Stimulated activated CD4-positive, alpha-beta T cell treated with anti-CD3 and anti-CD28 coated beads, Interleukin-15, amount 100 ng/mL, for 24 hours (primary cell): Measurements from ENCODE around the gene SEL1L.
"Not testable (repeated sequence)": the region's sequence is repeated elsewhere in the genome, so short reads cannot be mapped to it uniquely, and the experiment has no call there.

ENCODE experiments used
- DNase-seq: peaks from one replicate; pipeline ENCODE4 v3.0.0-alpha.2; 2020

The SEL1L gene

DNA sequence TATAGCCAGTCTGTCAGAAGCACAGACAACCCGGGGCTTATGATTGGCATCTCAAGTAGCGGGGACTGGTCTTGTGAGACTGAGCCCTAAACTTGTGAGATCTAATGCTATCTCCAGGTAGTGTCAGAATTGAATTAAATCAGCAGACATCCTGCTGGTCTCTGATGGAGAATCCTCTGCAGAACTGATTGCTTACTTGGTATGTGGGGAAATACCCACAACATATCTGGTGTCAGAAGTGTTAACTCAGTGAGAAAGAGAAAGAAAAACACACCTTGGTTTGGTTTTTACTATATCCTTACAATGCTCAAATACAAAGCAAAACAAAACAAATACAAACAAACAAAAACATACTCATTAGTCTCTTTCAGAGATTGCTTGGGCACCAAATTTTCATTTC is 10.0 kb downstream of the SEL1L start:
- DNase-seq: no peak

DNA sequence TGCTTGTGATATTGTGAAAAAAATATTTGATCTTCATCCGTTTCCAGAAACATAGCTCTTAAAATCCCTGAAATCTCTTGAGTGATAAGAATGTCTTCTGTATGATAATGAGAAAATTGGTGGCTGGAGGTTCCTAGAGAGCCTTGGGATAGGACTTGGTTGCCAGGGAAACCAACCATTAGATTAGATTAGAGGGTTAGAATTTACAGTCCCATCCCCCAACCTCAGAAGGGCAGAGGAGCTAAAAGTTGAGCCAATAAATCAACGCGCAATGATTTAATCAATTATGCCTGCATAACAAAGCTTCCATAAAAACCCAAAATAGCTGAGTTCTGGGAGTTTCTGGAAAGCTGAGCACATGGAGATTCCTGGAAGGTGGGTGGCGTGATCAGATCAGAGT is 10.6 kb downstream of the SEL1L start:
- DNase-seq: no peak

DNA sequence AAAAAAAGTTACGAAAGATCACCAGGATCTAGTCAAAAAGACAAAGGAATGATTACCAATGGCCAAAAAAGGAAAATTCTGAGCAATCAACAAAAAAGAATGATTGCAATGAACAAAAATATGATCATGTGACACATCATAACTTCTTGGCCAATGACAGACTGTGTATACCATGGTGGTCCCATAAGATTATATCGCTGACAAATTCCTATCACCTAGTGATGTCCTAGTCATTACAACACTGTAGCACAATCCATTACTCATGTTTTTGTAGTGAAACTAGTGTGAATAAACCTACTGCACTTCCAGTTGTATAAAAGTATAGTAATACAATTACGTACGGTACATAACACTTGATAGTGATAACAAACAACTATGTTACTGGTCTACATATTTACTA is 12.3 kb downstream of the SEL1L start:
- no peak for DNase-seq

GRCh38 chr14:81519200-81520011 is 14.2 kb downstream of the SEL1L start:
- no peak for DNase-seq

DNA sequence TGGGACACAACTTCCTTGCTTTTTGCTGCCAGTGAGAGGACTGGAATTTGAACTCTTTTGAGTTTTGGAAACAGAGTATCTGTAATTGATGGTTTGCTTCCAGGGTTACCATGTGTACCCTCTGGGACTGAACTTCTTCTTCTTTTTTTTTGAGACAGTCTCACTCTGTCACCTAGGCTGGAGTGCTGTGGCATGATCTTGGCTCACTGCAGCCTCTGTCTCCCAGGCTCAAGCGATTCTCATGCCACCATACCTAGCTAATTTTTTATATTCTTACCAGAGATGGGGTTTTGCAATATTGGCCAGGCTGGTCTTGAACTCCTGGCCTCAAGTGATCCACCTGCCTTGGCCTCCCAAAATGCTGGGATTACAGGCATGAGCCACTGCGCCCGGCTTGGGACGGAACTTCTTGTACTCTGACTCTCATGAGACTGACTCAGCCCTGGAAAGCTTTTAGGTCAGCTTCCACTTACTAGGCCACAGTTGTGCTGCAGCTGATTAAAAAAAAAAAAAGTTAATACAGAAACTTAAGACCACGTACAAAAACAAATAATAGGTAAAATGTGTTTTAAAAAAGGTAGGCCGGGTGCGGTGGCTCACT is 15.8 kb downstream of the SEL1L start:
- no peak for DNase-seq

DNA sequence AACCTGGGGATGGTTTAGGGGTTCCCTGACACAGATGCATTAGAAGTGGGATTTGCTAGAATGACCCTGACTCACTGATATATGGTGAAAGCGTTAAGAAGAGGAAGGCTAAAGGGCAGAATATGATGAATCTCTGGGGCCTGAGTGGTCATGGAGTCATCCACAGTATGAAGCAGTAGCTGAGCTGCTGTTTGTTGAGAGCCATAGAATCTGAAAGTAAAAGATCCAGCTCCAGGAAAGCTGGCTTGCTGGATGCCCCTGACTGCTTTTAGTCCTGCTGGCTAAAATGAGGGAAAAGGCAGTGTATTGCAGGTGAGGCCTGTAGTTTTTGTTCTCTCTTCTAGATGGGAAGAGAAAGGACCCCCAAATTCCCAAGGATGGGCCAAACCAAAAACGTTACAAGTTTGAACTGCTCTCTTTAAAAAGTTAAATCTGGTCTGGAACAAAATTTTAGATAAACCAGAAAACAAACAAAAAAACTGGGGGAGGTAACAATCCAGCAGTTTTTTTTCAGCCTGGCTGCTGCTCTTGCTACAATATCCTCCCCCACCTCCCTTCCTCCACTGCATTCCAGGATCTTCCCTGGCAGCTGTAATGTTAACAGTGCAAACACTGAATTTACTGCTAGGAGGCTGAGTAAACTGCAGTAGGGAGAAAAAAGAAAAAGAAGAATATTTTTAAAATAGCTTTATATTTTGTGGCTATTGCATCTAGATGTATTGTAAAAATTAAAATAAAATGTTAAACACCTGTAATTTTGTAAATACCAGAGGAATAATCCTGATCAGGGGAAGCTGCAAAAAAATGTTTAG is 16.5 kb downstream of the SEL1L start:
- DNase-seq: no peak

- DNase-seq: not testable (repeated sequence)
Measured at GRCh38 chr14:81515927-81516326, 17.7 kb downstream of the SEL1L start.

GRCh38 chr14:81512826-81513225 is 20.8 kb downstream of the SEL1L start:
- not testable (repeated sequence) for DNase-seq

DNA sequence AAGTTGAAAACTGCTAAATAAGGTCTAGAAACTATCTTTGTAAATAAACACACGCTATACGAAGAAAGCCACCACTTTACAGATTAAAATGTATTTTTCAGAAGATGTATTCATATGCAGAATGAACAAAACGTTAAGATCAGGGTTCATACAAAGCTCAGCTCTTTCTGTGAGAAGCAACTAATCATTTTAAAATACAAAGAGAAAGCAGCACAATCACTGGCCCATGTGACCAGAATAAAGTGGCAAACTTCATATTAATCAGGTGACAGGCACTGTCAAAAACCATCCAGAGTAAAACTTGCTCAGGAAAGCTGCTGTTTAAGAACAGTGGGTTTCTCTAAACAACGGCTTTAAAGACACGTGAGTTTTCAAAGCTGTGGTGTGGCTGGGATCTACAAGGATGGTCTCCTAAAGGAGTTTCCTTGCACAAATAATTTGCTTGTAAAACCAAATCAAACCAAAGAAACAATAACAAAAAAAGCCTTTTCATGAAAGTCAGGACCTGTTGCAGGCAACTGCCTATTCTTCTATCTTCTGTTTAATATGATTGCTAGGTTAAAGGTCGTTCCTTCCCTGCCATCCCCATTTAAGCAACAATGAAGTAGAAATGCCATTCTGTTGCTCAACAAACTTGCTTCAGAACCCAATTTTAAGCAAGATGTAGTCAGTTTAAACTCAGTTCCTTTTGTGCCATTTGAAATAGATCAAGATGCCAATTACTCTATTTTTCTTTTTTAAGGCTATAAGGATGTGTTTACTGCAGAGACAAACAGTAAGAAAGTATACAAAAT is 22.3 kb downstream of the SEL1L start:
- no peak for DNase-seq

GRCh38 chr14:81509838-81510452 is 23.7 kb downstream of the SEL1L start:
- no peak for DNase-seq

GRCh38 chr14:81509321-81509720 is 24.3 kb downstream of the SEL1L start:
- no peak for DNase-seq

- no peak for DNase-seq
Measured at GRCh38 chr14:81506487-81506886, 27.2 kb downstream of the SEL1L start.

GRCh38 chr14:81504864-81505263 is 28.8 kb downstream of the SEL1L start:
- no peak for DNase-seq

- no peak for DNase-seq
Measured at GRCh38 chr14:81485781-81486180, 47.9 kb downstream of the SEL1L start.

GRCh38 chr14:81485372-81485771 is 48.3 kb downstream of the SEL1L start:
- DNase-seq: no peak

- DNase-seq: no peak
Measured at GRCh38 chr14:81484120-81484519, 49.5 kb downstream of the SEL1L start.

- no peak for DNase-seq
Measured at GRCh38 chr14:81480741-81481140, 52.9 kb downstream of the SEL1L start.

DNA sequence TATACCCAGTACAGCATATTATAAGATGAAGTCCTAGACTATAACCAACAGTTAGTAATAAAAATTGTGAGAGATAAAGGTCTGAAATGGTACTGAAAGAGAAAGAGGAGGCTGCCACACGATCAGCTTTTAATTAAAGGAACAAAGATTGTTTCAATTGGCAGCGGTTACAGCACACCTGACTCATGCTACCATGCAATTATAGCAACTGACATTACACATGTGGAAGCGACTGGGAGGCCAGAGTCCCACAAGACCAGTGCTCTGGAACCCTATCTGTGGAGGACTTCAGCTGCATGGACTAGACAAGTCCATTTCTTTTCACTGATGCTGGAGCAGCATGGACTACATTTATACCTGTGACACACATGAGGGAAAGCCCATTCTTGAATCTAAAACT is 55.2 kb downstream of the SEL1L start:
- DNase-seq: no peak

- no peak for DNase-seq
Measured at GRCh38 chr14:81476816-81477215, 56.8 kb downstream of the SEL1L start.

GRCh38 chr14:81474685-81475324 is 58.8 kb downstream of the SEL1L start:
- DNase-seq: no peak

- DNase-seq: no peak
Measured at GRCh38 chr14:81474148-81474492, 59.5 kb downstream of the SEL1L start.
